22Rv1 (cell line): ENCODE measurements around the gene PIK3AP1.

ENCODE experiments used
- H3K27ac ChIP-seq: fragments of 450-650 bp; 2 replicates; pipeline ENCODE4 v1.5.1; 2017
- ZFX ChIP-seq: fragments of 450-650 bp; IDR thresholded peaks from 2 replicates; pipeline ENCODE4 v1.6.1; 2017; ENCODE audit warnings: antibody characterized with exemption, borderline replicate concordance
- TF ChIP-seq, protein P1 (sequence below): fragments of 450-650 bp; IDR thresholded peaks from 2 replicates; pipeline ENCODE4 v1.5.1; 2017; ENCODE audit warnings: mild to moderate bottlenecking

Gene PIK3AP1

GRCh38 chr10:96720422-96721206 is at the start of gene PIK3AP1:
TSS of gene PIK3AP1 (minus strand) at chr10:96720514. CDS start at chr10:96720394, 120 bp downstream.
- TF ChIP-seq, protein P1, sequence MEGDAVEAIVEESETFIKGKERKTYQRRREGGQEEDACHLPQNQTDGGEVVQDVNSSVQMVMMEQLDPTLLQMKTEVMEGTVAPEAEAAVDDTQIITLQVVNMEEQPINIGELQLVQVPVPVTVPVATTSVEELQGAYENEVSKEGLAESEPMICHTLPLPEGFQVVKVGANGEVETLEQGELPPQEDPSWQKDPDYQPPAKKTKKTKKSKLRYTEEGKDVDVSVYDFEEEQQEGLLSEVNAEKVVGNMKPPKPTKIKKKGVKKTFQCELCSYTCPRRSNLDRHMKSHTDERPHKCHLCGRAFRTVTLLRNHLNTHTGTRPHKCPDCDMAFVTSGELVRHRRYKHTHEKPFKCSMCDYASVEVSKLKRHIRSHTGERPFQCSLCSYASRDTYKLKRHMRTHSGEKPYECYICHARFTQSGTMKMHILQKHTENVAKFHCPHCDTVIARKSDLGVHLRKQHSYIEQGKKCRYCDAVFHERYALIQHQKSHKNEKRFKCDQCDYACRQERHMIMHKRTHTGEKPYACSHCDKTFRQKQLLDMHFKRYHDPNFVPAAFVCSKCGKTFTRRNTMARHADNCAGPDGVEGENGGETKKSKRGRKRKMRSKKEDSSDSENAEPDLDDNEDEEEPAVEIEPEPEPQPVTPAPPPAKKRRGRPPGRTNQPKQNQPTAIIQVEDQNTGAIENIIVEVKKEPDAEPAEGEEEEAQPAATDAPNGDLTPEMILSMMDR, result no peak; the same call in 1 of the 2 replicates
- no peak for TF ChIP-seq ZFX
- H3K27ac ChIP-seq, result no peak within 1 kb of the TSS

DNA sequence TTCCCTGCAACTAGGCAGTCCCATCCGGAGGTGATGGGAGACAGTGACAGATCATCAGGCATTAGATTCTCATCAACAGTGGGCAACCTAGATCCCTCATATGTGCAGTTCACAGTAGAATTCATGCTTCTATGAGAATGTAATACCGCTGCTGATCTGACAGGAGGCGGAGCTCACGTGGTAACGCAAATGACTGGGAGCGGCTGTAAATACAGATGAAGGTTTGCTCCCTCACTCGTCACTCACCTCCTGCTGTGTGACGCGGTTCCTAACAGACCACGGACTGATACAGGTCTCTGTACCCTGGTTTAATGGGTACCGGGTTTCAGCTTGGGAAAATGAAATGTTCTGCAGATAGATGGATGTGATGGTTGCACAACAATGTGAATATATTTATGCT is 47.8 kb upstream of the PIK3AP1 start:
- H3K27ac ChIP-seq, result no peak overlapping the region
- TF ChIP-seq ZFX, result no peak
- TF ChIP-seq, protein P1, result no peak

DNA sequence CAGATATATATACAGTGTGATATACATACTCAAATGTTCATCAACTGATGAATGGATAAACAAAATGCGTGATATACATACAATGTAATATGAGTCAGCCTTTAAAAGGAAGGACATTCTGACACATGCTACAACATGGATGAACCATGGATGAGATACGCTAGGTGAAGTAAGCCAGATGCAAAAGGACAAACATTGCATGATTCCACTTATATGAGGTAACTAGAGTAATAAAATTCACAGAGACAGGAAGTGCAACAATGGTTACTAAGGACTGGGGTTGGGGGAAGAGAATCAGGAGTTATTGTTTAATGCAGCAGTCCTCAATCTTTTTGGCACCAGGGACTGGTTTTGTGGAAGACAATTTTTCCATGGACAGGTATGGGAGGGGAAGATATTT is 47.3 kb upstream of the PIK3AP1 start:
- TF ChIP-seq, protein P1, result no peak
- TF ChIP-seq ZFX, result no peak
- H3K27ac ChIP-seq, result no peak overlapping the region

DNA sequence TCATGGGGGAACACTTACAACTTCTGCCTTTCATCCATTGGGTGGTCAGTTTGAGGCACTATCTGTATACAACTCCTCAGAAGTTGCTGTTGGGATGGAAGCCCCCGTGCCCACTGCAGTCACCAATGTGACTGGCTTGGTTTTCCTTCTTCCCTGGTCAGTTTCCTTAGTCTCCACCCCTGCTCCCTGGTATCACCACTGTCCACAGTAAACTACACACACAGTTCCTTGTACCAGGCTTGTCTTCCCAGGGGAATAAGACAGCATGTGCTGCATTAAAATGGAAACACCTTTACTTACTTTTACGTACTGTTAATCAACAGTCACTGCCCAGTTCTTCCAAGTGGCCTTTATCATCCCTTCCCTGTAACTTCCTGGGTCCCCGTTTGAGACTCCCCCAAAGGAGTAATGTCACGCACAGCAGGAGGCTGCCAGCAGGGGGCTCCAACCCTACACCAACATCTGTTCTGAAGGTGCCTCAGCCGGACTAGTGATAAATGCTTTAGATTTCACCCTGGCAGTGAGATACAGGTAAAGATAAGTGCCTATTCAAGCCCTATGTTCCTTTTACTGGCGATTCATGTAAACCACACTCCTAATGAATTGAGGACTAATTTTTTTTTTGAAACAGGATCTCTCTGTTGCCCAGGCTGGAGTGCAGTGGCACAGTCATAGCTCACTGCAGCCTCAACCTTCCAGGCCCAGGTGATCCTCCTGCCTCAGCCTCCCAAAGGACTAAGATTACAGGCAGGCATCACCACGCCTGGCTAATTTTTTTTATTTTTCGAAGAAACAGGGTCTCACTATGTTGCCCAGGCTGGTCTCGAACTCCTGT is 45.3 kb upstream of the PIK3AP1 start:
- TF ChIP-seq, protein P1, result peak; percentile 90
- no peak for TF ChIP-seq ZFX
- no peak overlapping the region for H3K27ac ChIP-seq

GRCh38 chr10:96764425-96765060 is 44.2 kb upstream of the PIK3AP1 start:
- TF ChIP-seq, protein P1, result no peak
- no peak for TF ChIP-seq ZFX
- no peak overlapping the region for H3K27ac ChIP-seq

- TF ChIP-seq, protein P1, result no peak
- TF ChIP-seq ZFX, result no peak
- H3K27ac ChIP-seq, result no peak overlapping the region
These were observed 38.1 kb upstream of the PIK3AP1 start for GRCh38 chr10:96758423-96758822.
